Adrenal gland (tissue), 12 donors: ENCODE measurements around the gene DENND4A. TPM values are rescaled to one million over a fixed set of nuclear protein-coding genes. Genes with fewer than 3 reads are reported as not detected.
"Not testable (repeated sequence)": the region's sequence is repeated elsewhere in the genome, so short reads cannot be mapped to it uniquely, and the experiment has no call there.

Experiments
- DNase-seq, 7 donors: peaks; one replicate each; pipeline ENCODE4 v3.0.0-alpha.2; 2019 to 2020
- H3K27ac ChIP-seq, 5 donors: fragments of 200-600 bp; sonication (generic) in 4 of 5; 1 replicate in 3 of 5; 2 replicates in 2 of 5; pipeline versions ENCODE4 v1.5.1 to v1.8.0; 2016 to 2020; ENCODE audit warnings: mild to moderate bottlenecking in 1 of 5
- H3K27me3 ChIP-seq: fragments of 200-600 bp; 2 replicates; pipeline ENCODE4 v1.8.0; 2021
- H3K36me3 ChIP-seq, 2 donors: fragments of 200-600 bp; replicated peaks in 1 of 2; 1 replicate in 1 of 2; 2 replicates in 1 of 2; pipeline versions ENCODE4 v1.5.1 to v1.8.0; 2018 to 2022
- H3K4me1 ChIP-seq, 2 donors: fragments of 200-600 bp; replicated peaks in 1 of 2; 1 replicate in 1 of 2; 2 replicates in 1 of 2; pipeline versions ENCODE4 v1.5.1 to v1.8.0; 2018 to 2021
- H3K4me3 ChIP-seq, 4 donors: fragments of 200-600 bp; sonication (generic) in 3 of 4; one replicate each; pipeline ENCODE4 v1.5.1; 2016 to 2018
- H3K9me3 ChIP-seq, 3 donors: fragments of 200-600 bp; sonication (generic) in 1 of 3; replicated peaks in 1 of 3; 1 replicate in 2 of 3; 2 replicates in 1 of 3; pipeline versions ENCODE4 v1.5.1 to v1.8.0; 2016 to 2021
- POLR2A ChIP-seq, 2 donors: fragments of 450-650 bp; IDR thresholded peaks; one replicate each; pipeline ENCODE4 v1.6.1; 2017; ENCODE audit warnings: antibody characterized with exemption in 2 of 2, mild to moderate bottlenecking in 2 of 2, moderate library complexity in 1 of 2
- WGBS, 4 donors: extraction: QIAGEN DNeasy Blood & Tissue Kit in 2 of 4; methylation state at CpG; one replicate each; pipeline versions ENCODE4 v1.1.5 to v1.1.7; 2013 to 2017; 5-methylcytosine and 5-hydroxymethylcytosine counted together
- intact Hi-C, 2 donors: fragments of 100-400 bp; cut with DNase I; formaldehyde crosslinking; loops; one replicate each; pipeline versions ENCODE4 v1.14.1 to v1.15.0; 2022 to 2023
- polyA plus RNA-seq, 3 donors: library from polyadenylated mRNA; stranded (reverse); fragments of 200-250 nt in 2 of 3; fragments of 350-450 nt in 1 of 3; fragmentation: Illumina TruSeq in 1 of 3; extraction: RNeasy Lipid Tissue Mini Kit (QIAGEN cat#74804) in 1 of 3; gene quantifications; one replicate each; pipeline ENCODE4 v1.2.3, GENCODE V29; 2013 to 2014
- total RNA-seq, 9 donors: library from RNA; depleted of rRNA in 4 of 9; stranded (reverse); fragments of >200 nt in 4 of 9; fragments of 120-200 nt in 1 of 9; fragmentation: NEBNext Ultra II Directional in 1 of 9; extraction: Animal tissue kit (Norgen Biotek cat#: 25700) in 1 of 9; gene quantifications; one replicate each; pipeline versions ENCODE4 v1.1.0 to v1.2.4, GENCODE V29; 2013 to 2023
- TF ChIP-seq, protein P1 (sequence below), 6 experiments: fragments of 450-650 bp in 4 of 6; fragments of 200-600 bp in 2 of 6; sonication (generic) in 1 of 6; IDR thresholded peaks; 1 replicate in 5 of 6; 2 replicates in 1 of 6; pipeline versions ENCODE4 v1.5.1 to v1.8.0; 2016 to 2021; ENCODE audit warnings: antibody characterized with exemption in 6 of 6, mild to moderate bottlenecking in 2 of 6, moderate library complexity in 1 of 6
- donor health status: healthy with polysubstance abuse.
- donor health status: Bipolar disorder and iron deficiency.
- donor health status: DM: yes; HTN: yes; CAD: no.
- donor health status: DM: no; HTN: no; CAD: no.
- donor health status: DM: no; HTN: no; CAD: no.
- donor health status: DM: yes; HTN: yes; CAD: no.

DENND4A gene
- total and polyA plus RNA-seq, 12 donors, result 12.9 to 51.8 (median 35.0) TPM

- no peak overlapping the region for H3K27ac ChIP-seq
- H3K4me1 ChIP-seq, result no peaks in the 10 kb centered on the region
- DNase-seq, result no peak
- no peaks in the 10 kb centered on the region for H3K36me3 ChIP-seq
- WGBS, 4 donors, result 71 to 79% (median 72%) methylated on average over 5 of the region's 5 CpGs
- no peak overlapping the region for H3K4me3 ChIP-seq
- TF ChIP-seq, protein P1, sequence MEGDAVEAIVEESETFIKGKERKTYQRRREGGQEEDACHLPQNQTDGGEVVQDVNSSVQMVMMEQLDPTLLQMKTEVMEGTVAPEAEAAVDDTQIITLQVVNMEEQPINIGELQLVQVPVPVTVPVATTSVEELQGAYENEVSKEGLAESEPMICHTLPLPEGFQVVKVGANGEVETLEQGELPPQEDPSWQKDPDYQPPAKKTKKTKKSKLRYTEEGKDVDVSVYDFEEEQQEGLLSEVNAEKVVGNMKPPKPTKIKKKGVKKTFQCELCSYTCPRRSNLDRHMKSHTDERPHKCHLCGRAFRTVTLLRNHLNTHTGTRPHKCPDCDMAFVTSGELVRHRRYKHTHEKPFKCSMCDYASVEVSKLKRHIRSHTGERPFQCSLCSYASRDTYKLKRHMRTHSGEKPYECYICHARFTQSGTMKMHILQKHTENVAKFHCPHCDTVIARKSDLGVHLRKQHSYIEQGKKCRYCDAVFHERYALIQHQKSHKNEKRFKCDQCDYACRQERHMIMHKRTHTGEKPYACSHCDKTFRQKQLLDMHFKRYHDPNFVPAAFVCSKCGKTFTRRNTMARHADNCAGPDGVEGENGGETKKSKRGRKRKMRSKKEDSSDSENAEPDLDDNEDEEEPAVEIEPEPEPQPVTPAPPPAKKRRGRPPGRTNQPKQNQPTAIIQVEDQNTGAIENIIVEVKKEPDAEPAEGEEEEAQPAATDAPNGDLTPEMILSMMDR (IDR thresholded peaks at IDR 0.05), result no peak
- no peak for TF ChIP-seq POLR2A (IDR thresholded peaks at IDR 0.05)
- no peaks in the 10 kb centered on the region for H3K9me3 ChIP-seq
- no peaks in the 10 kb centered on the region for H3K27me3 ChIP-seq
- intact Hi-C loops, result no loop called here
Observed at GRCh38 chr15:65619626-65620290, 172.3 kb downstream of the DENND4A start.

GRCh38 chr15:65618560-65619109, 173.5 kb downstream of the DENND4A start:
- Histone ChIP-seq H3K9me3 (no peaks in the 10 kb centered on the region), H3K36me3 (no peaks in the 10 kb centered on the region), H3K27me3 (no peaks in the 10 kb centered on the region), H3K4me3 (no peak overlapping the region), H3K4me1 (no peaks in the 10 kb centered on the region), H3K27ac (no peak overlapping the region)
- 61 to 79% (median 71%) methylated on average over 4 to 5 of the region's 5 CpGs for WGBS, 4 donors
- DNase-seq, result no peak
- intact Hi-C loops, result no loop called here
- TF ChIP-seq, protein P1 (IDR thresholded peaks at IDR 0.05), result no peak
- no peak for TF ChIP-seq POLR2A (IDR thresholded peaks at IDR 0.05)

GRCh38 chr15:65615887-65616286, 176.2 kb downstream of the DENND4A start:
- H3K27ac ChIP-seq, H3K4me3 ChIP-seq, H3K9me3 ChIP-seq, H3K27me3 ChIP-seq, H3K36me3 ChIP-seq, intact Hi-C loops, DNase-seq: not testable (repeated sequence)
- peaks cover 6 to 13% of the 10 kb centered on the region in 2 donors for H3K4me1 ChIP-seq
- WGBS, 4 donors, result 88 to 100% (median 100%) methylated on average over 1 of the region's 1 CpG; no CpG with 5 or more reads in 1 of the 4 donors

- no peak overlapping the region for H3K4me3 ChIP-seq
- no peak for TF ChIP-seq POLR2A (IDR thresholded peaks at IDR 0.05)
- TF ChIP-seq, protein P1 (IDR thresholded peaks at IDR 0.05), result no peak
- WGBS, 4 donors, result 75 to 82% (median 80%) methylated on average over 5 to 6 of the region's 6 CpGs
- H3K36me3 ChIP-seq, result no peaks in the 10 kb centered on the region
- DNase-seq, result no peak
- H3K27ac ChIP-seq, result no peak overlapping the region
- H3K27me3 ChIP-seq, result no peaks in the 10 kb centered on the region
- intact Hi-C loops, result no loop called here
- peaks cover 14 to 32% of the 10 kb centered on the region in 2 donors for H3K4me1 ChIP-seq
- no peaks in the 10 kb centered on the region for H3K9me3 ChIP-seq
Observed at GRCh38 chr15:65612949-65613744, 178.9 kb downstream of the DENND4A start.
